Right atrium auricular region (tissue), 2 donors: Measurements from ENCODE around the gene BCAR1. TPM values are rescaled to one million over a fixed set of nuclear protein-coding genes. Genes with fewer than 3 reads are reported as not detected.
"Not testable (repeated sequence)": the region's sequence is repeated elsewhere in the genome, so short reads cannot be mapped to it uniquely, and the experiment has no call there.

Source experiments
- DNase-seq: peaks from one replicate; pipeline ENCODE4 v3.0.0-alpha.2; 2019; ENCODE audit warnings: low spot score
- H3K27ac ChIP-seq, 2 donors: fragments of 200-600 bp; sonication (generic); 1 replicate in 1 of 2; 2 replicates in 1 of 2; pipeline ENCODE4 v1.5.1; 2016 to 2019
- H3K27me3 ChIP-seq, 2 donors: fragments of 200-600 bp; sonication (generic); one replicate each; pipeline versions ENCODE4 v1.5.1 to v1.6.0; 2017 to 2019
- H3K36me3 ChIP-seq: fragments of 200-600 bp; sonication (generic); one replicate; pipeline ENCODE4 v1.5.1; 2016
- H3K4me1 ChIP-seq, 2 donors: fragments of 200-600 bp; sonication (generic); one replicate each; pipeline versions ENCODE4 v1.5.1 to v1.6.0; 2017 to 2019
- H3K4me3 ChIP-seq, 2 donors: fragments of 200-600 bp; sonication (generic); 1 replicate in 1 of 2; 2 replicates in 1 of 2; pipeline ENCODE4 v1.5.1; 2017 to 2019; ENCODE audit warnings: mild to moderate bottlenecking in 1 of 2, moderate library complexity in 1 of 2
- H3K9me3 ChIP-seq, 2 donors: fragments of 200-600 bp; sonication (generic); one replicate each; pipeline ENCODE4 v1.5.1; 2019
- CTCF ChIP-seq, 2 donors: fragments of 200-600 bp; sonication (generic); IDR thresholded peaks; one replicate each; pipeline ENCODE4 v1.5.1; 2019; ENCODE audit warnings: antibody characterized with exemption in 2 of 2
- total RNA-seq, 2 donors: library from RNA; depleted of rRNA; stranded (reverse); fragments of >200 nt; gene quantifications; one replicate each; pipeline ENCODE4 v1.1.0, GENCODE V29; 2016

The BCAR1 gene
- total RNA-seq, 2 donors from 2014 or later: 58.0 to 88.2 TPM

- peaks cover 5% of the 10 kb centered on the region for H3K36me3 ChIP-seq
- H3K4me1 ChIP-seq: peaks cover 0 to 32% of the 10 kb centered on the region in 2 donors
- no peak for DNase-seq
- TF ChIP-seq CTCF (IDR thresholded peaks at IDR 0.05): no peak
- H3K4me3 ChIP-seq: no peak overlapping the region
- H3K27ac ChIP-seq: no peak overlapping the region
- H3K9me3 ChIP-seq: no peaks in the 10 kb centered on the region
- no peaks in the 10 kb centered on the region for H3K27me3 ChIP-seq
Observed at GRCh38 chr16:75286389-75286788, 35.0 kb upstream of the BCAR1 start.

- Histone ChIP-seq H3K27ac (no peak overlapping the region), H3K36me3 (no peaks in the 10 kb centered on the region), H3K4me3 (no peak overlapping the region), H3K4me1 (peaks cover 0 to 3% of the 10 kb centered on the region in 2 donors), H3K9me3 (no peaks in the 10 kb centered on the region), H3K27me3 (no peaks in the 10 kb centered on the region)
- no peak for DNase-seq
- no peak for TF ChIP-seq CTCF (IDR thresholded peaks at IDR 0.05)
Observed at GRCh38 chr16:75282466-75283281, 31.2 kb upstream of the BCAR1 start.

- H3K4me1 ChIP-seq: no peaks in the 10 kb centered on the region
- H3K27ac ChIP-seq: no peak overlapping the region
- no peaks in the 10 kb centered on the region for H3K27me3 ChIP-seq
- H3K36me3 ChIP-seq: no peaks in the 10 kb centered on the region
- H3K9me3 ChIP-seq: no peaks in the 10 kb centered on the region
- H3K4me3 ChIP-seq: no peak overlapping the region
- TF ChIP-seq CTCF (IDR thresholded peaks at IDR 0.05): no peak
- DNase-seq: no peak
Observed at GRCh38 chr16:75281826-75282225, 30.4 kb upstream of the BCAR1 start.

- H3K27me3 ChIP-seq, H3K4me3 ChIP-seq, H3K27ac ChIP-seq, H3K4me1 ChIP-seq, H3K36me3 ChIP-seq, H3K9me3 ChIP-seq, DNase-seq: not testable (repeated sequence)
Observed at GRCh38 chr16:75281009-75281408, 29.6 kb upstream of the BCAR1 start.

GRCh38 chr16:75280331-75280804 is 28.9 kb upstream of the BCAR1 start:
- no peaks in the 10 kb centered on the region for H3K9me3 ChIP-seq
- H3K27me3 ChIP-seq: no peaks in the 10 kb centered on the region
- TF ChIP-seq CTCF (IDR thresholded peaks at IDR 0.05): no peak
- no peak overlapping the region for H3K4me3 ChIP-seq
- no peak overlapping the region for H3K27ac ChIP-seq
- no peaks in the 10 kb centered on the region for H3K4me1 ChIP-seq
- H3K36me3 ChIP-seq: no peaks in the 10 kb centered on the region
- DNase-seq: no peak

- no peaks in the 10 kb centered on the region for H3K4me1 ChIP-seq
- no peaks in the 10 kb centered on the region for H3K9me3 ChIP-seq
- TF ChIP-seq CTCF (IDR thresholded peaks at IDR 0.05): no peak
- no peak overlapping the region for H3K4me3 ChIP-seq
- no peaks in the 10 kb centered on the region for H3K27me3 ChIP-seq
- no peak for DNase-seq
- no peak overlapping the region for H3K27ac ChIP-seq
- H3K36me3 ChIP-seq: no peaks in the 10 kb centered on the region
Observed at GRCh38 chr16:75279305-75279704, 27.9 kb upstream of the BCAR1 start.
